GM21576 (cell line): ENCODE results near the gene DIAPH3.
A peak's percentile ranks its signal among the peaks of the same experiment; 100 is the strongest.

Experiments used
- ATAC-seq: cut with Tn5 transposase; IDR thresholded peaks from one replicate; pipeline ENCODE4 v1.9.1; 2021; ENCODE audit warnings: mild to moderate bottlenecking, moderate library complexity; ENCODE audit not compliant: unreplicated experiment

The DIAPH3 gene

GRCh38 chr13:59738921-59739320 is 424.8 kb downstream of the DIAPH3 start:
- ATAC-seq = no peak

GRCh38 chr13:59734393-59734792 is 429.3 kb downstream of the DIAPH3 start:
- ATAC-seq = peak; percentile 100

GRCh38 chr13:59733744-59734143 is 430.0 kb downstream of the DIAPH3 start:
- no peak for ATAC-seq

- no peak for ATAC-seq
These were observed 433.7 kb downstream of the DIAPH3 start for GRCh38 chr13:59730026-59730425.

GRCh38 chr13:59728896-59729545 is 434.7 kb downstream of the DIAPH3 start:
- no peak for ATAC-seq

GRCh38 chr13:59721926-59722910 is 441.5 kb downstream of the DIAPH3 start:
- ATAC-seq = no peak

GRCh38 chr13:59715611-59716010 is 448.1 kb downstream of the DIAPH3 start:
- no peak for ATAC-seq

- no peak for ATAC-seq
These were observed 452.6 kb downstream of the DIAPH3 start for GRCh38 chr13:59710996-59711701.

- ATAC-seq = no peak
These were observed 453.3 kb downstream of the DIAPH3 start for GRCh38 chr13:59710416-59710815.

- ATAC-seq = peak; percentile 54
These were observed 457.4 kb downstream of the DIAPH3 start for GRCh38 chr13:59706101-59706976.

GRCh38 chr13:59702269-59702668 is 461.5 kb downstream of the DIAPH3 start:
- no peak for ATAC-seq

- ATAC-seq = no peak
These were observed 462.5 kb downstream of the DIAPH3 start for GRCh38 chr13:59701261-59701660.

- no peak for ATAC-seq
These were observed 463.4 kb downstream of the DIAPH3 start for GRCh38 chr13:59700281-59700680.

- ATAC-seq = no peak
These were observed 467.5 kb downstream of the DIAPH3 start for GRCh38 chr13:59696271-59696670.

GRCh38 chr13:59691501-59692066 is 472.1 kb downstream of the DIAPH3 start:
- ATAC-seq = no peak

- no peak for ATAC-seq
These were observed 472.7 kb downstream of the DIAPH3 start for GRCh38 chr13:59690857-59691500.

GRCh38 chr13:59689057-59689456 is 474.7 kb downstream of the DIAPH3 start:
- ATAC-seq = no peak

- no peak for ATAC-seq
These were observed 476.8 kb downstream of the DIAPH3 start for GRCh38 chr13:59686798-59687394.

GRCh38 chr13:59684105-59684504 is 479.6 kb downstream of the DIAPH3 start:
- ATAC-seq = no peak
